Omental fat pad (tissue), 4 donors: Measurements from ENCODE around the gene COL4A4. TPM values are rescaled to one million over a fixed set of nuclear protein-coding genes. Genes with fewer than 3 reads are reported as not detected.

Experiments used
- ATAC-seq: fragments of 150-250 bp; one replicate; pipeline ENCODE4 v1.9.1; 2016; ENCODE audit warnings: mild to moderate bottlenecking, moderate library complexity; ENCODE audit not compliant: low FRiP score
- DNase-seq: peaks from one replicate; pipeline ENCODE4 v3.0.0-alpha.2; 2019; ENCODE audit warnings: low spot score
- CTCF ChIP-seq, 3 donors: fragments of 450-650 bp; IDR thresholded peaks; one replicate each; pipeline ENCODE4 v1.5.1; 2016 to 2017; ENCODE audit warnings: antibody characterized with exemption in 3 of 3, mild to moderate bottlenecking in 3 of 3, moderate library complexity in 2 of 3
- total RNA-seq, 4 donors: library from RNA; depleted of rRNA; stranded (reverse); fragments of >200 nt; gene quantifications; one replicate each; pipeline ENCODE4 v1.1.0, GENCODE V29; 2016

The COL4A4 gene
- total RNA-seq, 4 donors from 2014 or later = 0.38 to 1.9 (median 0.64) TPM

- no peak for TF ChIP-seq CTCF (IDR thresholded peaks at IDR 0.05)
- ATAC-seq = no peak
- DNase-seq = no peak
Observed at GRCh38 chr2:227134591-227134990, 29.4 kb downstream of the COL4A4 start.

GRCh38 chr2:227132986-227133385, 31.0 kb downstream of the COL4A4 start:
- ATAC-seq (no peak), DNase-seq (no peak)
- no peak for TF ChIP-seq CTCF (IDR thresholded peaks at IDR 0.05)

GRCh38 chr2:227130636-227131035, 33.4 kb downstream of the COL4A4 start:
- no peak for TF ChIP-seq CTCF (IDR thresholded peaks at IDR 0.05)
- no peak for DNase-seq
- no peak for ATAC-seq

- TF ChIP-seq CTCF (IDR thresholded peaks at IDR 0.05) = no peak
- no peak for DNase-seq
- no peak for ATAC-seq
Observed at GRCh38 chr2:227127201-227127600, 36.8 kb downstream of the COL4A4 start.

- DNase-seq (no peak), ATAC-seq (no peak)
- TF ChIP-seq CTCF (IDR thresholded peaks at IDR 0.05) = no peak
Observed at GRCh38 chr2:227125506-227125905, 38.5 kb downstream of the COL4A4 start.

- ATAC-seq (no peak), DNase-seq (no peak)
- no peak for TF ChIP-seq CTCF (IDR thresholded peaks at IDR 0.05)
Observed at GRCh38 chr2:227124811-227125210, 39.2 kb downstream of the COL4A4 start.

GRCh38 chr2:227123697-227124096, 40.3 kb downstream of the COL4A4 start:
- DNase-seq (no peak), ATAC-seq (no peak)
- TF ChIP-seq CTCF (IDR thresholded peaks at IDR 0.05) = no peak
